ENCODE results near the gene BUD13.

Gene BUD13

GRCh38 chr11:116730241-116730561 lies 42.6 kb downstream of the BUD13 start:
- TF ChIP-seq CTCF (IDR thresholded peaks at IDR 0.05; ENCODE audit: low read depth, low read length), result no peak
- no peaks in the 10 kb centered on the region for H3K36me3 ChIP-seq
- no peaks in the 10 kb centered on the region for H3K9me3 ChIP-seq
- H3K4me1 ChIP-seq, result 0 out of 2 replicates have a peak, but pooled peaks cover 3% of the 10 kb centered on the region
- no peaks in the 10 kb centered on the region for H3K27me3 ChIP-seq
- no peak for DNase-seq
- H3K4me3 ChIP-seq (ENCODE audit: low read depth, low read length), result no peak overlapping the region

- Histone ChIP-seq H3K9me3 (no peaks in the 10 kb centered on the region), H3K27me3 (no peaks in the 10 kb centered on the region), H3K36me3 (no peaks in the 10 kb centered on the region), H3K4me3 (ENCODE audit: low read depth, low read length) (no peak overlapping the region), H3K4me1 (0 out of 2 replicates have a peak, but pooled peaks cover 3% of the 10 kb centered on the region)
- no peak for DNase-seq
- TF ChIP-seq CTCF (IDR thresholded peaks at IDR 0.05; ENCODE audit: low read depth, low read length), result no peak
Observed at GRCh38 chr11:116729501-116730240, 43.1 kb downstream of the BUD13 start.

- Histone ChIP-seq H3K4me3 (ENCODE audit: low read depth, low read length) (no peak overlapping the region), H3K9me3 (no peaks in the 10 kb centered on the region), H3K27me3 (no peaks in the 10 kb centered on the region), H3K4me1 (0 out of 2 replicates have a peak, but pooled peaks cover 3% of the 10 kb centered on the region), H3K36me3 (no peaks in the 10 kb centered on the region)
- no peak for TF ChIP-seq CTCF (IDR thresholded peaks at IDR 0.05; ENCODE audit: low read depth, low read length)
- no peak for DNase-seq
Observed at GRCh38 chr11:116727990-116728389, 44.8 kb downstream of the BUD13 start.

- TF ChIP-seq CTCF (IDR thresholded peaks at IDR 0.05; ENCODE audit: low read depth, low read length), result no peak
- H3K4me3 ChIP-seq (ENCODE audit: low read depth, low read length), result no peak overlapping the region
- no peaks in the 10 kb centered on the region for H3K9me3 ChIP-seq
- no peaks in the 10 kb centered on the region for H3K27me3 ChIP-seq
- DNase-seq, result no peak
- H3K36me3 ChIP-seq, result no peaks in the 10 kb centered on the region
- no peaks in the 10 kb centered on the region for H3K4me1 ChIP-seq
Observed at GRCh38 chr11:116725434-116726221, 47.2 kb downstream of the BUD13 start.

- Histone ChIP-seq H3K4me3 (ENCODE audit: low read depth, low read length) (no peak overlapping the region), H3K27me3 (no peaks in the 10 kb centered on the region), H3K9me3 (no peaks in the 10 kb centered on the region), H3K36me3 (no peaks in the 10 kb centered on the region), H3K4me1 (no peaks in the 10 kb centered on the region)
- no peak for DNase-seq
- no peak for TF ChIP-seq CTCF (IDR thresholded peaks at IDR 0.05; ENCODE audit: low read depth, low read length)
Observed at GRCh38 chr11:116724813-116725212, 48.0 kb downstream of the BUD13 start.

- H3K4me1 ChIP-seq, result no peaks in the 10 kb centered on the region
- H3K4me3 ChIP-seq (ENCODE audit: low read depth, low read length), result no peak overlapping the region
- no peaks in the 10 kb centered on the region for H3K36me3 ChIP-seq
- DNase-seq, result no peak
- no peaks in the 10 kb centered on the region for H3K9me3 ChIP-seq
- TF ChIP-seq CTCF (IDR thresholded peaks at IDR 0.05; ENCODE audit: low read depth, low read length), result no peak
- no peaks in the 10 kb centered on the region for H3K27me3 ChIP-seq
Observed at GRCh38 chr11:116723511-116723910, 49.3 kb downstream of the BUD13 start.

All from BE2C (cell line).